GM19023 (cell line): ENCODE results near the gene FUT6.

ENCODE experiments used
- ATAC-seq: cut with Tn5 transposase; IDR thresholded peaks from one replicate; pipeline ENCODE4 v1.9.1; 2021; ENCODE audit warnings: mild to moderate bottlenecking, moderate library complexity; ENCODE audit not compliant: unreplicated experiment

Gene FUT6

GRCh38 chr19:5806905-5807304 lies 32.6 kb downstream of the FUT6 start:
- no peak for ATAC-seq

- ATAC-seq: no peak
These were observed 33.4 kb downstream of the FUT6 start for GRCh38 chr19:5806133-5806489.

DNA sequence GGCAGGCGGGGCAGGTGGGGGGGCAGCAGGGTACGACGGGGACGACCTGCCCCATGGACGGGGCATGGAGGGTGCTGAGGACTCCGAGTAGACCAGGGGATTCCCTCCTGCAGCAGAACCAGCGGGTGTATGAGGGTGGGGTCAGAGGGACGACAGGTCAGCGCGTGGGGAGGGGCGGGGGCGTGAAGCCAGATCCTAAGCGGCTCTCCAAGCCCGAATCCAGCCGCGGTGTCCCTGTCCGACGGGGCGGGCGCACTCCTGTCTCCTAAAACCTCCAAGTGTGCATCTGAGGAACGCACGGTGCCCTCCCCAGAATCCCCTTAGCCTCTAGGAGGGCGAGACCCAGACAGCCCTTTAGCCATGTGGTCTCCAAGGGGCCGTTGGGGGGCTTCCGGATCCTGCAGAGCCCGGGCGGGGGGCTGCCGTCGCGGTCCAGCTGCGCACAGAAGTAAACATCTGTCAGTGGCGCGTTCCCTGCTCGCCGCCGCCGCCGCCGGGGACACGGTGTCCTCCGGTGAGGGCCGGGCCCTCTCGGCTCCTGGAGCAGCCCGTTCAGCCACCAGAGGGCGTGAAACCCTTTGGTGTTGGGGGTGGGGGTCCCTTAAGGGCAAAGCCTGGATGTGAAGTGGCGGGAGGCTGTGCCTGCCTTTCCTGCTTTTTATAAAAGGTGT lies 33.9 kb downstream of the FUT6 start:
- ATAC-seq: no peak

DNA sequence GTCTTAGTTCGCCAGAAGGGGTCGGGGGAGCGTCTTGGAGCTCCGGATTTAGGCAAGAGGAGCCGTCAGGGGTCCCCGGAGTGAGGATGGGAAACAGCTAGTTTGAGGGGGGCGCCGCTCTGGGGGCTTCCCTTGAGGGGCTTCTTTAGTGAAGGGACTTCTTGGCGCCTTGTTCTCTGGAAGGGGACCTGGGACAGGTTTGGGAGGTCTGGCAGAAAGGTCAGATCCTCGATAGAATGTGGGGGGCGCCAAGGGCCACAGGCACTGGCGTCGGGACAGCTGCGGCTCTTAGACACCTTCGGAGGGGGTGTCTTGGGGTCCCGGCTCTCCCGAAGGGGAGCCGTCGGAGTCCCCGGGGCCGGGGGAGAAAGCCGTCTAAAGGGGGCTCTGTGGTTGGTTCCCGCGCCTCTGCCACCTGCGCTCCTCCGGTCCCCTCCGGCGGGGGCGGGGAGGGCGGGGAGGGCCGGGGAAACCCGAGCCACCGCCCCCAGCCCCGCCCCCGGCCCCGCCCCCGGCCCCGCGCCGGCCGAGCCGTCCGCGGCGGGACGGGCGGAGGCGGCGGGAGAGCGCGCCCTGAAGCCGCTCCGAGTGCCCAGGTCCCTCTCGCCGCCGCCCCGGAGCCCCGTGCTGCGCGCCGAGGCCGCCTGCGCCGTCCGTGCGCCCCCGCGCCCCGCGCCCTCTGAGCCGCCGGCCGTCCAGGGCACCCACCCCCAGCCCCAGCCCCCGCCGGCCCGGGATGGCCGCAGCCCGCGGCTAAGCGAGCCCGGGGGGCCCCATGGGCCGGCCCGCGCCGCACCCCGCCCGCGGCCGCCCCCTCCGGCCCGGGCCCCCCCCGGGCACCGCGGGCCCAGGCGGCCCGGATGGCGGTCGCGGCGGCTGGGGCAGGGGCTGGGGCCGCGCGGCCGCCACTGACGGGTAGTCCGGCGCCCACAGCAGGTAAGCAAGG lies 34.7 kb downstream of the FUT6 start, which contains the start of gene NRTN:
Gene NRTN, plus strand, starts transcription at position 552 of the 946 bp plus-strand sequence. CDS start 19,099 bp downstream, outside the sequence.
- ATAC-seq: no peak

DNA sequence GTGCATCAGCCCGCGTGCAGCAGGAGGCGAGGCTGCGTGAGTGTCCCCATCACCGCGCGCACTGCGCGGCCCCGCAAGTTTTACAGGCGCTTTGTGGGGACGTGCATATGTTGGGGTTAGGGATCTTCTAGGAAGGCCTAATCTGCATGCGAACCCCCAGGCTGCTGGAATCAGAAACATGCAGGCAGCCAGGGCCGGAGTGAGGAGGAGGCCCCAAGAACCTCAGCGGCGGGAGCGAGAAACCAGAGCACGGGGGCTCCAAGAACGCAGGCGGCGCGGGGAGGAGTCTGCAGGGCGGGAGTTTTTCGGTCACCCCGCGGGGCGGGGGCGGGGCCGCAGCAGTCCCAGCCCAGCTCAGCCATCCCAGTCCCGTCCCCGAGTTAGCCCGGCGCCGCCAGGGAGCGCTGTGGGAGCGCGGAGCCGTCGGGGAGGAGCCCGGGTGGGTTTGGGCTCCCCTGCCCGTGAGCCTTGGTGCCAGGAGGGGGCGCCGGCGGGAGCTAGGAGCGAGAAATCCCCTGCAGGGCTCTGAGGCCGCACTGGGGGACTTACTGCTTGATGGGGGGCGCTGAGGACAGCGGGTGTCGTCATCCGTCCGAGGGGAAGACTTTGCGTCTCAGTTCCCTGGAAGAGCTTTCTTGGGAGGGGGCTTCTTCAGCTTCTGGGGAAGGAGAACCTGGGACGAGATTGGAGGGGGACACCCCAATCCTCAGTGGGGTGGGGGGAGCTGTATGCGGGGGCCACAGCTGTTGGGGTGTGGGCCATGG lies 35.6 kb downstream of the FUT6 start:
- peak; percentile 50 for ATAC-seq

DNA sequence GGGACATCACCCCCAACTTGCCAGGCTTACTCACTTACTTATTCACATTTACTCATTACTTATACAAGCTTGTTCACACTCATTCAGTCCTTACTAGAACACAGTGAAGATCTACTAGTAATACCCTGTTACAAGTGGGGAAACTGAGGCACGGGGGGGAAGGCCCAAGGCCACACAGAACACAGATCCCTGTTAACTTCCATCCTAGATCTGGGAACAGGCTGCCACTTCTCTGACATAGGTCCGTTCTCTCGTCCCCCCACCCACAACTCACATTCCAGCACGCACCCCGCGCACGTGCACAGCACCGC lies 36.1 kb downstream of the FUT6 start:
- ATAC-seq: no peak

DNA sequence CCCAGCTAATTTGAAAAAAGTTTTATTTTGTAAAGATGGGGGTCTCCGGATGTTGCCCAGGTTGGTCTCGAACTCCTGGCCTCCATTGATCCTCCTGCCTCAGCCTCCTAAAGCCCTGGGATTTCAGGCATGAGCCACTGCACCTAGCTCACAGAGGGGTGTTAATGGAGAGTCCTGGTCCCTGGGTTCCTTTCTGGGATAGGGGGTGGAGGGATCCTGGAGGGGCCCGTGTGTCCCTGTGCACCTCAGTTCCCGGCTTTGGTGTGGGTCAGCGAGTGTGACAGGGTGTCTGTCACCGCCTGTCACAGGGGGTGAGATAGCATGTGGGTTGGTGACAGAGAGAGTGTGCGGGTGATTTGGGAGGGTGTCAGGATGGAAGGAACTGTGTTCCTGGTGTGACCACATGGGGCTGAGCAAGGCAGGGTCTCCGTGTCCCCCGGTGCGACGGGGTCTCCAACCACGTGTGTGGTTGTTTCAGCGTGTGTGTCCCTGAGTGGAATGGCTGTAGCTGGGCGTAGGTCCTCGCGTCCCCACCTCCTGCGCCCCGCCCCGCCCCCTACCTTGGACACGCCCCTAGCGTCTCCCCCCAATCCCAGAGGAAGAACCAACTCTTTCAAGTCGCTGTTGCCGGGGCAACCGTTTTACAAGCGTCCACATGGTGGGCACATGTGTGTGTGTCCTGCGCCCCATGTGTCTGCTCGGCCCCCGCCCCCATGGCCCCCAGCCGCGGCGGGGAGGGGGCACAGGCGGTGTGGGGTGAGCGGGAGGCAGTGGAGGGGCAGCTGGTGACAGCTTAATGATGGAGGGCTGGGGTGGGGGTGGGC lies 37.5 kb downstream of the FUT6 start:
- ATAC-seq: no peak

GRCh38 chr19:5800361-5801270 lies 38.9 kb downstream of the FUT6 start:
- ATAC-seq: no peak

GRCh38 chr19:5799247-5800241 lies 40.0 kb downstream of the FUT6 start:
- ATAC-seq: no peak

DNA sequence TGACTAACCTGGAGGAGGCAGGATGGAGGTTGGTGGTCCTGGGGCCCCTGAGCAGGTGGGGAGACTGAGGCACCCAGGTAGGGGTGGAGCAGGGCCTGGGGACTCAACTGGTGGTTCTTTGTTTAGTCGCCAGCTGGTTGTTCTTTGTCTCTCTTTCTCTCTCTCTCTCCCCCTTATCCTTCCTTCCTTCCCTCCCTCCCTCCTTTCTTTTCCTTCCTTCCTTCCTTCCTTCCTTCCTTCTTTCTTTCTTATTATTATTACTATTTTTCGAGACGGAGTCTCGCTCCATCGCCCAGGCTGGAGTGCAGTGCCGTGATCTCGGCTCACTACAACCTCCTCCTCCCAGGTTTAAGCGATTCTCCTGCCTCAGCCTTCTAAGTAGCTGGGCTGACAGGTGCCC lies 41.3 kb downstream of the FUT6 start:
- no peak for ATAC-seq

- no peak for ATAC-seq
These were observed 44.1 kb downstream of the FUT6 start for GRCh38 chr19:5795382-5795919.

GRCh38 chr19:5793188-5793587 lies 46.3 kb downstream of the FUT6 start:
- no peak for ATAC-seq

GRCh38 chr19:5792224-5792623 lies 47.3 kb downstream of the FUT6 start:
- no peak for ATAC-seq

DNA sequence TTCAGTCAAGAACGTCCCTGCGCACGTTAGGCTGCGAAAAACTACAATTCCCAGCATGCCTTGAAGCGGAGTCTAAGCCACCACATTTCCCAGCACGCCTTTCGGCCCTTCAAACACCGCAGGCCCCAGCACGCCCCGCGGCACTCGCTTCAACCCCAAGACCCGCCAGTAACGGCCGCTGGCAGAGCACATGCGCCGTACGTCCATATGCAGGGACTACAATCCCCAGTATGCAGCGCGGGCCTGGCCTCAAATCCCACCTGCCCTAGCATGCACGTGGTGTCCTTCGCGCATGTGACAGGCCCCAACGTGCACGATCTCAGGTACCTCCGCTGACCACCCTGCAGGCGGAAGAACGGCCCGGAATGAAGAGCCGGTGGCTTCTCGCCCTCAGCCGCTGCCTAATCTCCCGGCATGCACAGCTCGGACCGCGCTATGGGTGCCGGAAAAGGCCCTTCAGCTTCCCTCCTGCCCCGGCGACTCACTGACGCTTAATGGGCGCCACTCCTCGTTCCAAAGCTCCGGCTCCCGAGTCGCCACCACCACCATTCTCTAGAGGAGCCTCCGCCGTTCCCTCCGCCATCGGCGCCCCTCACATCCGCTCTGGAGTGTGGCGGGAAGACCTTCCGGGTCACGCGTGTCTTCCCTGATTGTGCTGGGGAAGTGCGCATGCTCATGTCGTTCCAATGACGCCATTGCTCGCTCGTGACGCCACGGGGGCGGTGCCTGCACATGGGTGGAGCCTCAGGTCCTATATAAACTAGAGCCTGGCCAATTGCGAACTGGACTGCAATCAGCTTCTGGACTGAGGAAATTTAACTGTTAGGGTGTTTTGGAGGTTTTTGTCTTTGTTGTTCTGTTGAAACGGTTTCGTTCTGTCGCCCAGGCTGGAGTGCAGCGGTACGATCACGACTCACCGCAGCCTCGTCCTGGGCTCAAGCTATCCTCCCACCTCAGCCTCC lies 48.7 kb downstream of the FUT6 start, which contains the start of gene DUS3L:
Gene DUS3L, minus strand, starts transcription at position 605 of the 962 bp plus-strand sequence. Its CDS starts 22 bp downstream, at position 583.
- peak; percentile 81 for ATAC-seq

- ATAC-seq: no peak
These were observed 49.5 kb downstream of the FUT6 start for GRCh38 chr19:5789886-5790558.

- ATAC-seq: no peak
These were observed 50.1 kb downstream of the FUT6 start for GRCh38 chr19:5789351-5789761.
